ENCODE results near the gene TIMM17B.

Gene TIMM17B

DNA sequence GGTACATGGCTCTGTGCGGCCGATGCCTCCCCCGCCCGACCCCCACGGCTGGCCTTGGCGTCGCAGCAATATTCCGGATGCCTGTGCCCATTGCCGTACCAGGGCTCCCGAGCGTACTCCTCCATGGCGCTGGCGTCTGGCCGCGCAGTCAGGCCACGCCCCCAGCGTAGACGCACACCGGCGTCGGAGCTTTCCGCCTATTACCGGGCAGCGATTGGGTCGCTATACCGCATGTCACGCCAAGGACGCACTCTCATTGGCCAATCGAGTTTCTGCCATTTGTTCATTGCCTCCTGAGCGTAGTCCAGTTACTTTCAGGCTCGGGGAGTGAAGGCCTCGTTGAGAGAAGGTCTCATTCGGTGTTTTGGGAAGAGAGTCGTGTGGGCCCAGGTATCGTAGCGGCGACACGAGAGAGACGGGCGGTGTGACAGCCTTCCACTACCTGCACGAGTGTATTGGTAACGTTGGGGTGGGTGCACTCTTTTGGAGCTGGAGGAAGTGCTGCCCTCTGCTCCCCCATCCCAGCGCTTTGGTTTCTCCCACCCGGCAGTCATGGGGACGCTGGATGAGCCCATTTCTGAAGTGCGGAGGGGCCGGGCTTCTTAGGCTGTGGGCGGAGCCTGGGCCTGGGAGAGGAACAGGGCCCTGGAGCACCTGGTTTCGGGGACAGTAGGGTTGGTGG is at the start of gene TIMM17B, which contains the start of gene PQBP1:
Gene TIMM17B (minus strand): TSS at position 144 of the 682 bp plus-strand sequence. CDS start 19 bp downstream, at position 125.
Gene PQBP1 (plus strand): TSS at position 306 of the 682 bp plus-strand sequence. CDS start 580 bp downstream, outside the sequence.
- DNase-seq = peak; percentile 85
- peak within 1 kb of the TSS; percentile 93 to 94 for H3K4me3 Mint-ChIP-seq
- H3K9me3 Mint-ChIP-seq = no peaks in the 10 kb centered on the region
- peaks cover 0 to 5% of the 10 kb centered on the region in 2 donors for H3K27me3 Mint-ChIP-seq
- peak; percentile 90 to 92 for ATAC-seq (replicated peaks)
- peak within 1 kb of the TSS; percentile 97 for H3K27ac Mint-ChIP-seq
- peaks cover 11 to 19% of the 10 kb centered on the region in 2 donors for H3K36me3 Mint-ChIP-seq
- peaks cover 0 to 14% of the 10 kb centered on the region in 2 donors for H3K4me1 Mint-ChIP-seq

DNA sequence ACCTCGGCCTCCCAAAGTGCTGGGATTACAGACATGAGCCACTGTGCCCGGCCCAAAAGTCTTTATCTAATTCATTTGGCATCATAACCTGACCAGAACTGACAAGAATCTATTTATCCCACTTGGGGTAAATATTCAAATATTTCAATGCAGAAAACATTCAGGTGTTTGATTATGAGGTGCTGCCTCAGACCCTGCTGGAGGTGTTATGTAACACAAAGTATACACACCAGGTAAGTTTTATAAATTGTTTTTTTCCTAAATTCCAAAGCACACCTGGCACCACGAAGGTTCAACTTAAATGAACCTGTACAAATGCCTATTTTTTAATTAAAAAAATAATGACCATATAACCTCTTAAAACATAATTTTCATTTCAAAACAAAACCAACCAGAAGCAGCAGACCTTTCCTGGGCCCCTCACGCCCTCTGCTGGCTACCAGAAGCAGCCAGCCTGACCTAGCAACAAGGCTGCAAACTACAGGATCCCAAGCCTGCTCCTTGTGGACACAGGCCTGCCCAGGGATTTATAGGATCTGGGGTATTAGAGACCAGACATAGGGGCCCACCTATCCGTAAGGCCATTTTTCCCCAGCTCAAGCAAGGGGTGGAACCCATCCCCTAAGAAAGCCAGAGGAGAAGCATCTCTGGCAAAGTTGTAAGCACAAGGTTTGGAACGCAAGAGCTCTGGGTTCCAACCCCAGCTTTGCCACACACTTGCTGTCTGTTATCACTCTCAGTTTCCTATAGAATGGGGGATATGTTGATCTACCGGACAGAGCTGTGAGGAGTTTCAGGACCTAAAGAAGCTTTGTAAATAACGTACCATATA is 48.2 kb upstream of the TIMM17B start:
- Mint-ChIP-seq H3K4me1 (peaks cover 33 to 38% of the 10 kb centered on the region in 2 donors), H3K4me3 (no peak overlapping the region), H3K9me3 (no peaks in the 10 kb centered on the region), H3K27ac (peak overlapping the region; percentile 22), H3K27me3 (no peaks in the 10 kb centered on the region), H3K36me3 (peaks cover 17 to 21% of the 10 kb centered on the region in 2 donors)
- ATAC-seq (replicated peaks) = peak; percentile 49 to 74
- no peak for DNase-seq

DNA sequence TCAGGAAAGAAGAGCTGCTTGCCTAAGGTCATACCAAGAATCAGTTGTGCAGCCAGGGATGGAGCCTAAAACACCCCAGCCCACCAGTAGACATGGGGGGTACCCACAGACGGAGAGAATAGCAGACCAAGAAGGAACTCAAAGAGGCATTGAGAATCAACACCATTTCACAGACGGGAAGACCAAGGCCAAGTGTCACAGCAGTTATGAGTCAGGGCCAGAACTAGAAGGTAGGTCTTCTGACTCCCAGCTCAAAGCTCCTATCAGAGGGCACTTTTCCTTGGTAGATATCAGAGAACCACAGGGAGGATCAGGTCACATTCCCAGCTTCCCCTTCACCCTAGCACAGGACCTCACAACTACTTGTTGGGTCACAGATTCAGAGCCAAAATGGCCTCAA is 45.3 kb upstream of the TIMM17B start:
- peak overlapping the region; percentile 76 for H3K27ac Mint-ChIP-seq
- no peaks in the 10 kb centered on the region for H3K27me3 Mint-ChIP-seq
- peaks cover 33 to 36% of the 10 kb centered on the region in 2 donors for H3K36me3 Mint-ChIP-seq
- ATAC-seq (replicated peaks) (no peak), DNase-seq (no peak)
- H3K4me1 Mint-ChIP-seq = peaks cover 57 to 66% of the 10 kb centered on the region in 2 donors
- H3K4me3 Mint-ChIP-seq = no peak overlapping the region
- H3K9me3 Mint-ChIP-seq = no peaks in the 10 kb centered on the region

DNA sequence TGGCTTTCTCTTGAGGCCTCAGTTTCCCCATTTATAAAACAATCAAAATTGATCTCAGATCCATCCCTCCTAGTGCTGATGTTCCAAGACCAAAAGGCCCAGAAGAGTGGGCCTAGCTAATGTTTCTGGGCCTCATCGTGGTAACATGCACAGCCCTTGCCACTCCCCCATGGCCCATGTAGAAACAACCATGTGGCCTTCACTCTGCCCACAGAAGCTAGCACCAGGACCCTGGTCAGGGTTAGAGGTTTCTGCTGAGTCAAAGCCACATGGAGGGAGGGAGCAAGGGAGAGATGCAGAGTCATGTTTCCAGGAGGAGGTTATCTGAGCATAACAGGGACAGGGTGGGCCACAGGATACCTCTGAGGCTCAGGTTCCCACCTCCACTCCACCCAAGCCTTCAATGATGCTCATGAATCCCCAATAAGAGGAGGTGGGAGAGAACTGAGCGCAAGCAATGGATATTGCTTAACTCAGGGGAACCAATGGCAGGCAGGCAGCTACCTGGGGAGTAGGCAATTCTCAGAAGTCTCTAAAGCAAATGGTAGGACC is 42.9 kb upstream of the TIMM17B start:
- Mint-ChIP-seq H3K27me3 (no peaks in the 10 kb centered on the region), H3K27ac (no peak overlapping the region), H3K9me3 (no peaks in the 10 kb centered on the region), H3K4me3 (peak overlapping the region in 1 of 2 donors; percentile 56), H3K4me1 (peaks cover 71 to 85% of the 10 kb centered on the region in 2 donors), H3K36me3 (peaks cover 35 to 52% of the 10 kb centered on the region in 2 donors)
- ATAC-seq (replicated peaks) (no peak), DNase-seq (no peak)

DNA sequence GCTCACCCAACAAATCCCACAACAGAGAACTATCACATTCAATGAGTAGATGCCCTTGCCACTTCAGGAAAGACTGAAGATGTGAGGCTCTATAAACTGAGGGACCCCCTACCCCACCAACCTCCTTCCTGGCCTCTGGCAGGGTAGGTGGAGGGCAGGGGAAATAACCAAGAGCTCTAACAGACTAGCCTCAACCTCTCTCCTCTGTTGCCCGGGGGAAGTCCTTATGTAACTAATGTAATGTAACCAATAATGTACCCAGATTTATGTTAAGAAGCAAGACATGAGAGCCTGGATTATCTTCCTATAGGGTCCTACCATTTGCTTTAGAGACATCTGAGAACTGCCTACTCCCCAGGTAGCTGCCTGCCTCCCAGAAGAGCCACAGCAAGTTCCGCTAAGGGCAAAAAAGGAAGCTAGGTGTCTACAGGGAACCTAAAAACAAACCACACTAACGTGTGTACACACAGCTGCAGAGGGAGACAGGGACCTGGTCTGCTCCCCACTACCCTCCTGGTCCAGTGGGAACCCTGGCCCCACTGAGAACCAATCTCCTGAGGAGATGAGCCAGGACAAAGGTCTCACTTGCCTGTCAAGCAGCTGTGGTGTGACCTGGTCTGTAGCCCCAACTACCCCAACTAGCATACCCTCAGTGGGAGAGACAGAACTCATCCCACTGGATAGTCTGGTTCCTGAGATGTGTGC is 42.1 kb upstream of the TIMM17B start:
- H3K27me3 Mint-ChIP-seq = no peaks in the 10 kb centered on the region
- peak; percentile 10 to 17 for ATAC-seq (replicated peaks)
- H3K4me3 Mint-ChIP-seq = peak overlapping the region; percentile 59 to 67

DNA sequence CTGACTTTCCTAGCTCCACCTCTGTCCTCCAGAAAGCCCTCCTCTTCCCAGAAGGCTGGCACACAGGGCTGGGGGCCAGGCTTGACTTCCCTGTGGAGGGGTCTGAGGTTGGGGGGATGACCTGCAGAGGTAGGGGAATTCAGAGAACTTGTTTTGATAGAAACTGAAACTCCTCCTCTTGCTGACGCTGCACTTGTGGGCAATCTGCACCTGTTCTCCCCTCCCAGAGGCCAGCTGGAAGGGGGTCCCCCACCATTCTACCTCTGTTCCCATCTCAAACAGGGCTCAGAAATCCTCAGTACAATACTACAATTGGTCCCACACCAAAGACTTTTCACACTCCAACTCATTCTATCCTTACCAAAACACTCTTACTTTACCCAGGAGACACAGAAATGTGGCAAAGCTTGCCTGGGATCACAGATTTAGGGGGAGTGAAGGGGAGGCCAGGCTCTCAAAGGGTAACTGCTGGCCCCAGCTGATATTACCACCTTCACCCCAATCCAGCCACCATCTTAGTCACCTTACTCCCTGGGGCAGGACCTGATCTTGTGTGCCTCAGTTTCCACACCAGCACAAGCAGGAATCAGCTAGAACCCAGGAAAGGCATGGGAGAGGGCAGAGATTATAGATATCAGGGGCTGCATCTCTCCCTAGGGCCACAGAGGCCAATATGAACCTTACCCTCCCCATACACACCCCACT is 41.3 kb upstream of the TIMM17B start:
- peaks cover 79 to 94% of the 10 kb centered on the region in 2 donors for H3K4me1 Mint-ChIP-seq
- H3K27ac Mint-ChIP-seq = peak overlapping the region; percentile 96
- peak overlapping the region; percentile 59 to 67 for H3K4me3 Mint-ChIP-seq
- H3K9me3 Mint-ChIP-seq = no peaks in the 10 kb centered on the region
- H3K36me3 Mint-ChIP-seq = peaks cover 45 to 66% of the 10 kb centered on the region in 2 donors
- DNase-seq = peak; percentile 84
- peak; percentile 44 to 48 for ATAC-seq (replicated peaks)
- H3K27me3 Mint-ChIP-seq = no peaks in the 10 kb centered on the region

More for the DNA sequence above, 42.1 kb upstream of the TIMM17B start:
- DNase-seq = no peak
- Mint-ChIP-seq H3K27ac (peak overlapping the region; percentile 96), H3K36me3 (peaks cover 43 to 60% of the 10 kb centered on the region in 2 donors), H3K4me1 (peaks cover 79 to 93% of the 10 kb centered on the region in 2 donors), H3K9me3 (no peaks in the 10 kb centered on the region)

DNA sequence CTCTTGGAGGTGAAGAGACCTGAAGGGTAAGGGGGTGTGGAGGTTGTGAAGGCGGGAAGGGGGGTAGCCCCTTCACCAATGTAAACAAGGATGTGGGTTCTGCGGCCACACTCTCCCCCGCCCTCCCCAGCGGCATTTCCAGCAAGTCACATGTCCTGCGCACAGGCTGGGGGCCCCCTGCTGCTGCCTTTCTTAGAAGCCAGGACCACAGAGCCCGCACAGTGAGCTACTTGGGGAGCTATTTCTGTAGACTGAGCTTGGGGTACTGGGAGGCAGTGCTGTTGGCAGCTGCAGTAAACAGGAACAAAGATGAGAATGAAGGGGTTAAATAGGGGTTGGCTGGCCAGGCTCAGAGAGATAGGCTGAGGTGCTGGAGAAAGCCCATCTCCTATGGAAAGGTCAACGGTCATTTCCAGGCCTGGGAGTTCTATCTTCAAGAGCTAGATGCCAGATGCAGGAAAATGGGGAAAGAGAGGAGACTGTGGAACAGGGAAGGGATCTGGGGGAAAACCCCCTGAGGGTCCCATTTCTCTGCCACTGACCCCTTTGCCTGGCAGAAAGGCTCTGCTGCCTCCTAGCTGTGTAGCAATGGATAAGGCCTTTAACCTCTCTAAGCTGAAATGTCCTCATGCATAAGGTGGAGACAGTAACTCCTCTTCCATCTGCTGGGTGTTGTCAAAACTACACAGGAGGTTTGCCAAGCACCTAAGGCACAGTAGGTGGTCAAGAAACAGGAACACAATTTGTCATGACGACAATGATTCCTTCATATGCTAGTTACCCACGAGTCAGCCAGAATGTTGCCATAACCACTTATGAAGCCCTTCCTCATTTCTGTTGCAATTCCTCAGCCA is 39.7 kb upstream of the TIMM17B start:
- Mint-ChIP-seq H3K4me1 (peaks cover 71 to 86% of the 10 kb centered on the region in 2 donors), H3K27me3 (no peaks in the 10 kb centered on the region)
- peak; percentile 73 to 81 for ATAC-seq (replicated peaks)

DNA sequence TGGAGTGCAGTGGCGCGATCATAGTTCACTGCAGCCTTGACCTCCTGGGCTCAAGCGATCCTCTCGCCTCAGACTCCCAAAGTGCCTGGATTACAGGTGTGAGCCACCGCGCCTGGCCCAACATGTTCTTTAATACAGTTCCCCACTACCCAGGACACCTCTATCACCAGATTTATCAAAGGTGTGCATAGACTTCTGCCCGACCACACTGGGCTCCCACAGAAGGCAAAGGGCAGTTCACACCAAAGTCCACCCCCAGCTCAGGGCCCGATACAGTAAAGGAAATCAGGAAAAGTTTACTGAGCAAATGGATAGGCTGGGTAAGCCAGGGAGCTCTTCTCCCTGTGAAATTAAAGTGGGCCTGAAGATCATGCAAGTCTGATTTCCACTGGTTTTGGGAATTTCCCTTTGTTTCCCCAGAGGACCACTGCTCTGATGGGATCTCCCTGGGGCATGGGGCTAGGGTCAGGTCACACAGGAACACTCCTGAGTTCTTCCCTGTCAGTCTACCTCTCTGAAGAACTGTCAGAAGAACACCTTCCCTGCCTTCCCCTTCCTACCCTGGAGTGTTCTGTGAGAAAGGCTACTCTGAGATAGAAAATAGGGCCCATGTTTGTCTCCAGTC is 39.0 kb upstream of the TIMM17B start:
- H3K27me3 Mint-ChIP-seq = no peaks in the 10 kb centered on the region
- peak; percentile 2 to 6 for ATAC-seq (replicated peaks)
- DNase-seq = peak; percentile 54
- H3K9me3 Mint-ChIP-seq = no peaks in the 10 kb centered on the region
- peak overlapping the region; percentile 75 to 78 for H3K4me3 Mint-ChIP-seq
- H3K27ac Mint-ChIP-seq = peak overlapping the region; percentile 96
- peaks cover 40 to 64% of the 10 kb centered on the region in 2 donors for H3K36me3 Mint-ChIP-seq
- H3K4me1 Mint-ChIP-seq = peaks cover 64 to 79% of the 10 kb centered on the region in 2 donors

More for the DNA sequence above, 39.7 kb upstream of the TIMM17B start:
- Mint-ChIP-seq H3K36me3 (peaks cover 45 to 68% of the 10 kb centered on the region in 2 donors), H3K9me3 (no peaks in the 10 kb centered on the region), H3K27ac (peak overlapping the region; percentile 96), H3K4me3 (peak overlapping the region; percentile 75 to 78)
- DNase-seq = peak; percentile 91

DNA sequence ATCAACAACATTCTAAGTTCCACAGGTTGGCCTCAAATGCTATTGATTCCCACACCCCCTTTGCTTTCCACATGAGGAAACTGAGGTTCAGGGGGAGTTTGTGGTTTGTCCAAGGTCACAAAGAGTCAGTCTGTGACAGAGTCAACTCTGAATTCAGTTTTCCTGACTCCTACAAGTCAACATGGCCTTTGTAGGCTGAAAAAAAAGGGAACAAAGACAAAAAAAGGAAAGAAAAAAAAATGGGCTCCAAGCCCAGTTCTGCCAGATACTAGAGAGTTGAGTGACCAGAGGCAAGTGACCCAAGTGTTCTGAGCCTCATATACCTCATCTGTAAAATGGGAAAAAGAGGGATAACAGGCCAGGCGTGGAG is 37.7 kb upstream of the TIMM17B start:
- no peak for ATAC-seq (replicated peaks)
- peaks cover 33 to 59% of the 10 kb centered on the region in 2 donors for H3K36me3 Mint-ChIP-seq
- DNase-seq = no peak
- no peaks in the 10 kb centered on the region for H3K27me3 Mint-ChIP-seq
- H3K9me3 Mint-ChIP-seq = no peaks in the 10 kb centered on the region
- peaks cover 56 to 72% of the 10 kb centered on the region in 2 donors for H3K4me1 Mint-ChIP-seq
- H3K4me3 Mint-ChIP-seq = peak overlapping the region; percentile 51 to 64
- peak overlapping the region; percentile 96 for H3K27ac Mint-ChIP-seq

DNA sequence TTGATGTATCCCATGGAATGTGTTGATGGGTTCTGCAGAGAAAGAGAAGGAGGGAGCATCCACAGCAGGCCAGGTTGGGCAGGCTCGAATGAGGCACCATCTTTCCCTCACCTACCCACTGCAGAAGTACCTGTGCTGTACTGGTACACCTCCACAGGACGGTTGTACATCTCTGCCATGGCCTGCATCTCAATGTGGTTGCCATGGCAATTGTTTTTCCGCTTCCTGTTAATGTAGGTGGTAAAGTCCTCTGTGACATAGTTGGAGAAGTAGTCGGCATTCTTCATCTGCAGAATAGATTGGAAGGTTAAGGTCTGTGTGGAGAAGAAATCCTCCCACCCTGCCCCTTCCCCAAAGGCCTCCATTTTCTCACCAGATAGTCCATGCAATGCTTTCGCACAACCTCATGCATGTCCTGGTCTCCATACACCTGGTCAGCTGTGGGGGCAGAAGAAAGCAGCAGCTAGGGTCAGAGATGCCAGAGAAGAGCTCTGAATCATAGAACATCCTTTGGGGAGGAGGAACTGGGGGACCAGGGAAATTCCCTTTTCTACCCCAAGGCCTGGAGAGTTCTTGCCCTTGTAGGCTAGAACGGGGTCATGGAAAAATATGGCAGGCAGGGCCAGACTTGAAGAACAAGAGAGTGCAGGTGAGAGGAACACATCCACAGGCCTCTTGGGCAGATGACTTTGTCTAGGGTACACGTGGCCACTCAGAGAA is 37.2 kb upstream of the TIMM17B start:
- peak; percentile 2 to 4 for ATAC-seq (replicated peaks)
- Mint-ChIP-seq H3K4me1 (peaks cover 54 to 67% of the 10 kb centered on the region in 2 donors), H3K36me3 (peaks cover 36 to 59% of the 10 kb centered on the region in 2 donors), H3K27ac (peak overlapping the region; percentile 96), H3K9me3 (no peaks in the 10 kb centered on the region), H3K27me3 (no peaks in the 10 kb centered on the region), H3K4me3 (peak overlapping the region; percentile 51 to 64)
- DNase-seq = peak; percentile 50

DNA sequence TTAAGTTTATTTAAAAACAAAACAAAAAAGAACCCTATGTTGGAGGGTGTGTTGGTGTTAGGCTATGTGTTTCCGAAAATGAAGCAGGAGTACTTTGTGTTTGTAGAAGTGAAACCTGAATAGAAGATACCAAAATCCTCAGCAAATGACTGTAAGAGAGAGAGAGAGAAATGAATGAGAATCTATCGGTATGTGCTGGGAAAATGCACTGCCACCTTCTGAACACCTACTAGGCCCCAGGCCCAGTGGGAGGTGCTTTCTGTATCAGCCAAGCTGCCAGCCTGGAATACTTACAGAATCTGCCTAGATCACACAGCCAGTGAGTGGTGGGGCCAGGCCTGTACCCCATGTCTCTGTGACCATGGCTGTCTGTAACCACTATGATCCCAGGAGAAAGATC is 36.2 kb upstream of the TIMM17B start:
- H3K27me3 Mint-ChIP-seq = no peaks in the 10 kb centered on the region
- H3K27ac Mint-ChIP-seq = peak overlapping the region; percentile 96
- DNase-seq = no peak
- peaks cover 44 to 57% of the 10 kb centered on the region in 2 donors for H3K4me1 Mint-ChIP-seq
- peak; percentile 11 to 15 for ATAC-seq (replicated peaks)
- H3K36me3 Mint-ChIP-seq = peaks cover 28 to 51% of the 10 kb centered on the region in 2 donors
- H3K9me3 Mint-ChIP-seq = no peaks in the 10 kb centered on the region
- H3K4me3 Mint-ChIP-seq = peak overlapping the region; percentile 36 to 58

All from stimulated activated naive B cell treated with anti-CD40 and anti-IgM and Interleukin-4, amounts not matched to agents 10 μg/mL and 1 μg/mL and 100 μg/mL, for 72 hours (primary cell).